Measurements from ENCODE around the gene PARVG. TPM values are rescaled to one million over a fixed set of nuclear protein-coding genes. Genes with fewer than 3 reads are reported as not detected.

PARVG gene
- total and polyA plus RNA-seq, 12 donors = 1.4 to 61.1 (median 14.8) TPM

DNA sequence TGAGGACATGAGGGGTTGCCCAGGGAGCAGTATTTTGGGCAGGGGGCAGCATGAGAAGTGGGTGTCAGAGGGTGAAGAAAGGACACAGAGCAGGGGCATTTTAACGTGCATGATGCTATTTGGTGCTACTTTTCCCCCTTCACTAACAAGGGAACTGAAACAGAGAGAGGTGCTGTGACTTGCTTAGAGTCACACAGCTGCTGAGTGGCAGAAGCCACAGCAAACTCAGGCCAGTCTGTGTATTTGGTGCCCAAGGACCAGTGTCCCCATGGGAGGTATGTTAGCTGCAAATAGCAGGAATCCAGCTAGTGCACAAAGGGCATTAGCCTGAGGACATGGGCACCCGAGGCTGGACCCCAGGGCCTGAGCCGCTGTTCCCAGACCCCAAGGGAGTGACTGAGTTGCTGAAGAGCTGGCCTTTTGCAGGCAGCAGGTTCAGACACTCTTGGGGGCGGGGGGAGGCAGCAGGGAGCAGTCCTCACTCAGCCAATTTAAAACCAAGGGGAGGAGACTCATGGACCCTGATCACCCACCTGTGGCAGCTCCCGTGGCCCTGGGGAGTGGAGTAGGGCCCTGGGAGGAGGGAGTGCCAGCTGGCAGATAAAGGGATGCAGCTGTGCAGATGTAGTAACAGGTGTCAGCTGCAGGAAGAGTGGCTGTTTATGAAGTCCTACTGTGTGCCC lies 14.6 kb downstream of the PARVG start:
- H3K4me1 ChIP-seq (replicated peaks in 1 of 2) = no peaks in the 10 kb centered on the region
- H3K36me3 ChIP-seq (replicated peaks in 1 of 2) = no peaks in the 10 kb centered on the region
- peak in 1 of 7 donors; percentile 8 for DNase-seq
- H3K27ac ChIP-seq = no peak overlapping the region
- intact Hi-C loops (cut with DNase I) = no loop called here
- no peaks in the 10 kb centered on the region for H3K27me3 ChIP-seq
- 55 to 68% (median 63%) methylated on average over 2 to 5 of the region's 5 CpGs for WGBS, 4 donors
- no peaks in the 10 kb centered on the region for H3K9me3 ChIP-seq (replicated peaks in 1 of 3)
- H3K4me3 ChIP-seq = no peak overlapping the region
- no peak for TF ChIP-seq POLR2A (IDR thresholded peaks at IDR 0.05)
- TF ChIP-seq, protein P1, sequence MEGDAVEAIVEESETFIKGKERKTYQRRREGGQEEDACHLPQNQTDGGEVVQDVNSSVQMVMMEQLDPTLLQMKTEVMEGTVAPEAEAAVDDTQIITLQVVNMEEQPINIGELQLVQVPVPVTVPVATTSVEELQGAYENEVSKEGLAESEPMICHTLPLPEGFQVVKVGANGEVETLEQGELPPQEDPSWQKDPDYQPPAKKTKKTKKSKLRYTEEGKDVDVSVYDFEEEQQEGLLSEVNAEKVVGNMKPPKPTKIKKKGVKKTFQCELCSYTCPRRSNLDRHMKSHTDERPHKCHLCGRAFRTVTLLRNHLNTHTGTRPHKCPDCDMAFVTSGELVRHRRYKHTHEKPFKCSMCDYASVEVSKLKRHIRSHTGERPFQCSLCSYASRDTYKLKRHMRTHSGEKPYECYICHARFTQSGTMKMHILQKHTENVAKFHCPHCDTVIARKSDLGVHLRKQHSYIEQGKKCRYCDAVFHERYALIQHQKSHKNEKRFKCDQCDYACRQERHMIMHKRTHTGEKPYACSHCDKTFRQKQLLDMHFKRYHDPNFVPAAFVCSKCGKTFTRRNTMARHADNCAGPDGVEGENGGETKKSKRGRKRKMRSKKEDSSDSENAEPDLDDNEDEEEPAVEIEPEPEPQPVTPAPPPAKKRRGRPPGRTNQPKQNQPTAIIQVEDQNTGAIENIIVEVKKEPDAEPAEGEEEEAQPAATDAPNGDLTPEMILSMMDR (IDR thresholded peaks at IDR 0.05) = no peak

DNA sequence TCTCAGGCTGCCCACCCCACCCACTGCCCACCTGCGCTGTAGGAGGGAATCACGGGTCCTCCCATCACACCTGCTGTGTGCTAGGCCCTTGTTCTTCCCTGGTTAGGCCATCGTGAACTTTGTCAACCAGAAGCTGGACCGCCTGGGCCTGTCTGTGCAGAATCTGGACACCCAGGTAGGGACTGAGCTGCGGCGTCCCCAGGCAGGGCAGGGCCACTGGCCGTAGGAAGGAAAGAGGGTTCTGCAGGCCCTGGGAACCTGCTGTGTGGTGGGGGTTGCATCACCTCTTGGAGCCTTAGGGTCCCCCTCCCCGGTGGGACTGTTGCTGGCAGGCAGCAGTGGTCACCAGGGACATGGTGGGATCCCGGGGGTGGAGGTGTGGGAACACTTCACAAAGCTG lies 15.5 kb downstream of the PARVG start:
- no peaks in the 10 kb centered on the region for H3K27me3 ChIP-seq
- intact Hi-C loops (cut with DNase I) = no loop called here
- TF ChIP-seq, protein P1 (IDR thresholded peaks at IDR 0.05) = no peak
- TF ChIP-seq POLR2A (IDR thresholded peaks at IDR 0.05) = no peak

DNA sequence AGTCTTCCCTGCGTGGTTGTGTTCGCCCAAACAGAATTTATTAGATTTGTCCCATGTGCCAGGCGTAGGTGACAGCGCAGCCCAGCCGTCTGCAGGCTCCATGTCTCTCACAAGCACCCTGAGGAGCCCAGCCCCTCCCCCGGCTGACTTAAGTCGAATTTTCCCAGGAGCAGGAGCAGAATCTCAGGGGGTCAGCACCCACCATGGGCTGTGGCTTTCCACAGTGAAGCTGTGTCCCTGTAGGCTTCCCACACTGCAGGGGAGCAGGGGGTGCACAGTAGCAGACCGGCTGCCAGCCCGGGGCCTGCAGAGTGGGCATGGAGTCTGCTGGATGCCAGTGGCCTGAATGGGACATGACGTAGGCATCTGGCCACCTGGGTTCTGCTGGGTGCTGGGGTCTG lies 16.0 kb downstream of the PARVG start:
- Histone ChIP-seq H3K4me1 (replicated peaks in 1 of 2) (no peaks in the 10 kb centered on the region), H3K36me3 (replicated peaks in 1 of 2) (no peaks in the 10 kb centered on the region), H3K4me3 (no peak overlapping the region), H3K9me3 (replicated peaks in 1 of 3) (no peaks in the 10 kb centered on the region), H3K27me3 (no peaks in the 10 kb centered on the region), H3K27ac (no peak overlapping the region)
- no peak for DNase-seq
- 69 to 89% (median 74%) methylated on average over 7 to 10 of the region's 10 CpGs for WGBS, 4 donors
- intact Hi-C loops (cut with DNase I) = no loop called here
- TF ChIP-seq POLR2A (IDR thresholded peaks at IDR 0.05) = no peak
- TF ChIP-seq, protein P1 (IDR thresholded peaks at IDR 0.05) = no peak

More for the DNA sequence above, 15.5 kb downstream of the PARVG start:
- Histone ChIP-seq H3K27ac (no peak overlapping the region), H3K4me1 (replicated peaks in 1 of 2) (no peaks in the 10 kb centered on the region), H3K4me3 (no peak overlapping the region), H3K36me3 (replicated peaks in 1 of 2) (no peaks in the 10 kb centered on the region), H3K9me3 (replicated peaks in 1 of 3) (no peaks in the 10 kb centered on the region)
- WGBS, 4 donors = 72 to 83% (median 74%) methylated on average over 4 to 9 of the region's 9 CpGs
- DNase-seq = no peak

DNA sequence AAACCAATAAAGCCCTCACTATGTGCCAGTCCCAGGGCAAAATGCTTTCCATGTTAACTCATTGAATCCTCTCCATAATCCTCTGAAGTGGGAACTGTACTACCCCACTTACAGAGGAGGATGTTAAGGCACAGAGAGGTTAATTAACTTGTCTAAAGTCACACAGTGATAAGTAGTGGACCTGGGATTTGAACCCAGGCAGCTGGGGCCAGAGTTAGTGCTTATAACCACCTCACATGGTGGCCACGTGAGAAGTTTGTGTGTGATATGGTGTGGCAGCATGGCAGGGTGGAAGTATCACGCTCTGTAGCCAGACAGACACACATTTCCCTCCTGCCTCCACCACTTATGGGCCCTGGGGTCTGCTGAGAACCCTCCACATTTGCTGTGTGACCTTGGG lies 16.5 kb downstream of the PARVG start:
- no peak for DNase-seq
- WGBS, 4 donors = 83 to 95% (median 89%) methylated on average over 2 of the region's 2 CpGs
- no peaks in the 10 kb centered on the region for H3K9me3 ChIP-seq (replicated peaks in 1 of 3)
- no peaks in the 10 kb centered on the region for H3K36me3 ChIP-seq (replicated peaks in 1 of 2)
- H3K4me3 ChIP-seq = no peak overlapping the region
- H3K27me3 ChIP-seq = no peaks in the 10 kb centered on the region
- H3K27ac ChIP-seq = no peak overlapping the region
- intact Hi-C loops (cut with DNase I) = no loop called here
- TF ChIP-seq, protein P1 (IDR thresholded peaks at IDR 0.05) = no peak
- TF ChIP-seq POLR2A (IDR thresholded peaks at IDR 0.05) = no peak
- no peaks in the 10 kb centered on the region for H3K4me1 ChIP-seq (replicated peaks in 1 of 2)
